ENCODE results near the gene CFAP70. TPM values are rescaled to one million over a fixed set of nuclear protein-coding genes. Genes with fewer than 3 reads are reported as not detected.

The CFAP70 gene
- total RNA-seq, 1 experiment from 2014 or later, result 0.31 TPM

GRCh38 chr10:73379064-73379748 is 20.5 kb upstream of the CFAP70 start:
- no peak overlapping the region; the same call in 1 of the 2 replicates for H3K27ac Mint-ChIP-seq
- no peak overlapping the region for H3K4me3 Mint-ChIP-seq
- no peaks in the 10 kb centered on the region for H3K9me3 Mint-ChIP-seq
- POLR2A ChIA-PET, result no interaction called here
- no peaks in the 10 kb centered on the region for H3K4me1 Mint-ChIP-seq
- TF ChIP-seq, protein P1, sequence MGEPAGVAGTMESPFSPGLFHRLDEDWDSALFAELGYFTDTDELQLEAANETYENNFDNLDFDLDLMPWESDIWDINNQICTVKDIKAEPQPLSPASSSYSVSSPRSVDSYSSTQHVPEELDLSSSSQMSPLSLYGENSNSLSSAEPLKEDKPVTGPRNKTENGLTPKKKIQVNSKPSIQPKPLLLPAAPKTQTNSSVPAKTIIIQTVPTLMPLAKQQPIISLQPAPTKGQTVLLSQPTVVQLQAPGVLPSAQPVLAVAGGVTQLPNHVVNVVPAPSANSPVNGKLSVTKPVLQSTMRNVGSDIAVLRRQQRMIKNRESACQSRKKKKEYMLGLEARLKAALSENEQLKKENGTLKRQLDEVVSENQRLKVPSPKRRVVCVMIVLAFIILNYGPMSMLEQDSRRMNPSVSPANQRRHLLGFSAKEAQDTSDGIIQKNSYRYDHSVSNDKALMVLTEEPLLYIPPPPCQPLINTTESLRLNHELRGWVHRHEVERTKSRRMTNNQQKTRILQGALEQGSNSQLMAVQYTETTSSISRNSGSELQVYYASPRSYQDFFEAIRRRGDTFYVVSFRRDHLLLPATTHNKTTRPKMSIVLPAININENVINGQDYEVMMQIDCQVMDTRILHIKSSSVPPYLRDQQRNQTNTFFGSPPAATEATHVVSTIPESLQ (CRISPR knock-in tag; IDR thresholded peaks at IDR 0.05), result no peak
- TF ChIP-seq NR1H2 (CRISPR knock-in tag; IDR thresholded peaks at IDR 0.05), result no peak
- TF ChIP-seq SMAD3 (CRISPR knock-in tag; IDR thresholded peaks at IDR 0.05; ENCODE audit: borderline replicate concordance), result no peak
- TF ChIP-seq USF2 (CRISPR knock-in tag; IDR thresholded peaks at IDR 0.05), result no peak
- no peak for TF ChIP-seq USF1 (CRISPR knock-in tag; IDR thresholded peaks at IDR 0.05)
- TF ChIP-seq, protein P2, sequence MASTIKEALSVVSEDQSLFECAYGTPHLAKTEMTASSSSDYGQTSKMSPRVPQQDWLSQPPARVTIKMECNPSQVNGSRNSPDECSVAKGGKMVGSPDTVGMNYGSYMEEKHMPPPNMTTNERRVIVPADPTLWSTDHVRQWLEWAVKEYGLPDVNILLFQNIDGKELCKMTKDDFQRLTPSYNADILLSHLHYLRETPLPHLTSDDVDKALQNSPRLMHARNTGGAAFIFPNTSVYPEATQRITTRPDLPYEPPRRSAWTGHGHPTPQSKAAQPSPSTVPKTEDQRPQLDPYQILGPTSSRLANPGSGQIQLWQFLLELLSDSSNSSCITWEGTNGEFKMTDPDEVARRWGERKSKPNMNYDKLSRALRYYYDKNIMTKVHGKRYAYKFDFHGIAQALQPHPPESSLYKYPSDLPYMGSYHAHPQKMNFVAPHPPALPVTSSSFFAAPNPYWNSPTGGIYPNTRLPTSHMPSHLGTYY (CRISPR knock-in tag; IDR thresholded peaks at IDR 0.05), result no peak
- TF ChIP-seq TP53 (CRISPR knock-in tag; IDR thresholded peaks at IDR 0.05), result no peak
- TF ChIP-seq SOX15 (CRISPR knock-in tag; IDR thresholded peaks at IDR 0.05), result no peak
- TF ChIP-seq TCF7 (CRISPR knock-in tag; IDR thresholded peaks at IDR 0.05; ENCODE audit: low read depth), result no peak
- no peak for TF ChIP-seq SMAD4 (CRISPR knock-in tag; IDR thresholded peaks at IDR 0.05)
- no peak for TF ChIP-seq HMGA2 (CRISPR knock-in tag; IDR thresholded peaks at IDR 0.05)
- TF ChIP-seq, protein P3, sequence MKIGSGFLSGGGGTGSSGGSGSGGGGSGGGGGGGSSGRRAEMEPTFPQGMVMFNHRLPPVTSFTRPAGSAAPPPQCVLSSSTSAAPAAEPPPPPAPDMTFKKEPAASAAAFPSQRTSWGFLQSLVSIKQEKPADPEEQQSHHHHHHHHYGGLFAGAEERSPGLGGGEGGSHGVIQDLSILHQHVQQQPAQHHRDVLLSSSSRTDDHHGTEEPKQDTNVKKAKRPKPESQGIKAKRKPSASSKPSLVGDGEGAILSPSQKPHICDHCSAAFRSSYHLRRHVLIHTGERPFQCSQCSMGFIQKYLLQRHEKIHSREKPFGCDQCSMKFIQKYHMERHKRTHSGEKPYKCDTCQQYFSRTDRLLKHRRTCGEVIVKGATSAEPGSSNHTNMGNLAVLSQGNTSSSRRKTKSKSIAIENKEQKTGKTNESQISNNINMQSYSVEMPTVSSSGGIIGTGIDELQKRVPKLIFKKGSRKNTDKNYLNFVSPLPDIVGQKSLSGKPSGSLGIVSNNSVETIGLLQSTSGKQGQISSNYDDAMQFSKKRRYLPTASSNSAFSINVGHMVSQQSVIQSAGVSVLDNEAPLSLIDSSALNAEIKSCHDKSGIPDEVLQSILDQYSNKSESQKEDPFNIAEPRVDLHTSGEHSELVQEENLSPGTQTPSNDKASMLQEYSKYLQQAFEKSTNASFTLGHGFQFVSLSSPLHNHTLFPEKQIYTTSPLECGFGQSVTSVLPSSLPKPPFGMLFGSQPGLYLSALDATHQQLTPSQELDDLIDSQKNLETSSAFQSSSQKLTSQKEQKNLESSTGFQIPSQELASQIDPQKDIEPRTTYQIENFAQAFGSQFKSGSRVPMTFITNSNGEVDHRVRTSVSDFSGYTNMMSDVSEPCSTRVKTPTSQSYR (CRISPR knock-in tag; IDR thresholded peaks at IDR 0.05), result no peak
- TF ChIP-seq FOXP1 (CRISPR knock-in tag; IDR thresholded peaks at IDR 0.05; ENCODE audit: borderline replicate concordance), result no peak
- TF ChIP-seq, protein P4, sequence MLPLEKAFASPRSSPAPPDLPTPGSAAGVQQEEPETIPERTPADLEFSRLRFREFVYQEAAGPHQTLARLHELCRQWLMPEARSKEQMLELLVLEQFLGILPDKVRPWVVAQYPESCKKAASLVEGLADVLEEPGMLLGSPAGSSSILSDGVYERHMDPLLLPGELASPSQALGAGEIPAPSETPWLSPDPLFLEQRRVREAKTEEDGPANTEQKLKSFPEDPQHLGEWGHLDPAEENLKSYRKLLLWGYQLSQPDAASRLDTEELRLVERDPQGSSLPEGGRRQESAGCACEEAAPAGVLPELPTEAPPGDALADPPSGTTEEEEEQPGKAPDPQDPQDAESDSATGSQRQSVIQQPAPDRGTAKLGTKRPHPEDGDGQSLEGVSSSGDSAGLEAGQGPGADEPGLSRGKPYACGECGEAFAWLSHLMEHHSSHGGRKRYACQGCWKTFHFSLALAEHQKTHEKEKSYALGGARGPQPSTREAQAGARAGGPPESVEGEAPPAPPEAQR (CRISPR knock-in tag; IDR thresholded peaks at IDR 0.05), result no peak
- H3K36me3 Mint-ChIP-seq, result peaks cover 43% of the 10 kb centered on the region
- CTCF ChIA-PET, result no interaction called here
- DNase-seq (ENCODE audit: low spot score) (no peak), ATAC-seq (no peak)
- no peaks in the 10 kb centered on the region for H3K27me3 Mint-ChIP-seq (ENCODE audit: low read depth)

DNA sequence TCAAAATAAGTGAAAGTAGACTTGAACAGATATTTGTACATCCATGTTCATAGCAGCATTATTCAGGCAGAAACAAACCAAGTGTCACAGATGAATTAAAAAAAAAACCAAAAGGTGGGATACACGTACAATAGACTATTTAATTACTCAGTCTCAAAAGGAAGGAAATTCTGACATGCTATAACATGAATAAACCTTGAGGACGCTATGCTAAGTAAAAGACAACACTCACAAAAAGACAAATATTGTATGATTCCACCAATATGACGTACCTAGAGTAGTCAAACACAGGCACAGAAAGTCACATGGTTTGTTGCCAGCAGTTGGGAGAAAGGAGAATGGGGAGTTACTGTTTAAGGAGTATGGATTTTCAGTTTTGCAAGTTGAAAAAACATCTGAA is 18.0 kb upstream of the CFAP70 start:
- no peak for DNase-seq (ENCODE audit: low spot score)
- CTCF ChIA-PET, result no interaction called here
- H3K4me3 Mint-ChIP-seq, result no peak overlapping the region
- no peaks in the 10 kb centered on the region for H3K27me3 Mint-ChIP-seq (ENCODE audit: low read depth)
- POLR2A ChIA-PET, result no interaction called here
- ATAC-seq, result no peak
- H3K36me3 Mint-ChIP-seq, result peaks cover 43% of the 10 kb centered on the region
- peak overlapping the region; percentile 66 for H3K27ac Mint-ChIP-seq
- no peaks in the 10 kb centered on the region for H3K9me3 Mint-ChIP-seq
- H3K4me1 Mint-ChIP-seq, result no peaks in the 10 kb centered on the region
- TF ChIP-seq ZNF671 (CRISPR knock-in tag; IDR thresholded peaks at IDR 0.05) (no peak), NFYB (CRISPR knock-in tag; conservative IDR thresholded peaks at IDR 0.05; ENCODE audit: low read depth) (no peak), NR3C1 (CRISPR knock-in tag; conservative IDR thresholded peaks at IDR 0.05; ENCODE audit: low read depth) (no peak), USF1 (CRISPR knock-in tag; IDR thresholded peaks at IDR 0.05) (no peak)
- TF ChIP-seq, protein P5, sequence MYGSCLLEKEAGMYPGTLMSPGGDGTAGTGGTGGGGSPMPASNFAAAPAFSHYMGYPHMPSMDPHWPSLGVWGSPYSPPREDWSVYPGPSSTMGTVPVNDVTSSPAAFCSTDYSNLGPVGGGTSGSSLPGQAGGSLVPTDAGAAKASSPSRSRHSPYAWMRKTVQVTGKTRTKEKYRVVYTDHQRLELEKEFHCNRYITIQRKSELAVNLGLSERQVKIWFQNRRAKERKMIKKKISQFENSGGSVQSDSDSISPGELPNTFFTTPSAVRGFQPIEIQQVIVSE (CRISPR knock-in tag; IDR thresholded peaks at IDR 0.05; ENCODE audit: borderline replicate concordance), result no peak
- TF ChIP-seq, protein P6, sequence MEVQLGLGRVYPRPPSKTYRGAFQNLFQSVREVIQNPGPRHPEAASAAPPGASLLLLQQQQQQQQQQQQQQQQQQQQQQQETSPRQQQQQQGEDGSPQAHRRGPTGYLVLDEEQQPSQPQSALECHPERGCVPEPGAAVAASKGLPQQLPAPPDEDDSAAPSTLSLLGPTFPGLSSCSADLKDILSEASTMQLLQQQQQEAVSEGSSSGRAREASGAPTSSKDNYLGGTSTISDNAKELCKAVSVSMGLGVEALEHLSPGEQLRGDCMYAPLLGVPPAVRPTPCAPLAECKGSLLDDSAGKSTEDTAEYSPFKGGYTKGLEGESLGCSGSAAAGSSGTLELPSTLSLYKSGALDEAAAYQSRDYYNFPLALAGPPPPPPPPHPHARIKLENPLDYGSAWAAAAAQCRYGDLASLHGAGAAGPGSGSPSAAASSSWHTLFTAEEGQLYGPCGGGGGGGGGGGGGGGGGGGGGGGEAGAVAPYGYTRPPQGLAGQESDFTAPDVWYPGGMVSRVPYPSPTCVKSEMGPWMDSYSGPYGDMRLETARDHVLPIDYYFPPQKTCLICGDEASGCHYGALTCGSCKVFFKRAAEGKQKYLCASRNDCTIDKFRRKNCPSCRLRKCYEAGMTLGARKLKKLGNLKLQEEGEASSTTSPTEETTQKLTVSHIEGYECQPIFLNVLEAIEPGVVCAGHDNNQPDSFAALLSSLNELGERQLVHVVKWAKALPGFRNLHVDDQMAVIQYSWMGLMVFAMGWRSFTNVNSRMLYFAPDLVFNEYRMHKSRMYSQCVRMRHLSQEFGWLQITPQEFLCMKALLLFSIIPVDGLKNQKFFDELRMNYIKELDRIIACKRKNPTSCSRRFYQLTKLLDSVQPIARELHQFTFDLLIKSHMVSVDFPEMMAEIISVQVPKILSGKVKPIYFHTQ (CRISPR knock-in tag; IDR thresholded peaks at IDR 0.05), result no peak

Data from WTC11 (cell line).